GM12878 (cell line): ENCODE results near the gene GIMAP4.

Experiments
- ATF2 ChIP-seq: IDR thresholded peaks from 2 replicates; pipeline ENCODE4 v1.6.1; 2012; ENCODE audit warnings: low read length, inconsistent platforms
- ELK1 ChIP-seq: IDR thresholded peaks from 2 replicates; pipeline ENCODE4 v1.6.1; 2012; ENCODE audit warnings: low read depth, low read length, improper control_type of control experiment
- EZH2 ChIP-seq: IDR thresholded peaks from 2 replicates; pipeline ENCODE4 v1.6.1; 2012; ENCODE audit warnings: low read depth, mild to moderate bottlenecking, control low read depth, inconsistent platforms, low read length, borderline replicate concordance; ENCODE audit not compliant: control insufficient read depth
- JUND ChIP-seq: IDR thresholded peaks from 2 replicates; pipeline ENCODE4 v1.6.1; 2012; ENCODE audit warnings: low read depth, mild to moderate bottlenecking, low read length, improper control_type of control experiment, moderate library complexity
- NKRF ChIP-seq: fragments of 450-650 bp; conservative IDR thresholded peaks from 2 replicates; pipeline ENCODE4 v1.6.1; 2017; ENCODE audit warnings: mild to moderate bottlenecking, moderate library complexity
- POLR2A ChIP-seq: IDR thresholded peaks from 2 replicates; pipeline ENCODE4 v1.6.1; 2011; ENCODE audit warnings: low read depth, mild to moderate bottlenecking, low read length
- SRF ChIP-seq, 2 experiments: IDR thresholded peaks; 2 replicates each; pipeline ENCODE4 v1.6.1; 2011; ENCODE audit warnings: low read depth in 2 of 2, low read length in 2 of 2, mild to moderate bottlenecking in 1 of 2, moderate library complexity in 1 of 2
- ZBTB40 ChIP-seq: fragments of 450-650 bp; IDR thresholded peaks from 2 replicates; pipeline ENCODE4 v1.6.1; 2016; ENCODE audit warnings: mild to moderate bottlenecking, moderate library complexity, borderline replicate concordance
- ZZZ3 ChIP-seq: IDR thresholded peaks from 2 replicates; pipeline ENCODE4 v1.6.1; 2011; ENCODE audit warnings: low read depth; ENCODE audit not compliant: control insufficient read depth, insufficient read length

GRCh38 chr7:150570556-150571465, 3.6 kb downstream of the GIMAP4 start:
- no peak for TF ChIP-seq ATF2
- no peak for TF ChIP-seq ZZZ3
- no peak for TF ChIP-seq EZH2
- no peak for TF ChIP-seq ELK1
- TF ChIP-seq JUND: no peak
- TF ChIP-seq POLR2A: no peak
- TF ChIP-seq SRF (IDR thresholded peaks at IDR 0.05; ENCODE audit: low read depth in 2 of 2, low read length in 2 of 2): no peak
- TF ChIP-seq NKRF: no peak
- TF ChIP-seq ZBTB40: no peak
